Stimulated activated CD4-positive, alpha-beta T cell treated with anti-CD3 and anti-CD28 coated beads, TNF-alpha, amount 100 ng/mL, for 24 hours (primary cell): ENCODE results near the gene MBNL1.
"Not testable (repeated sequence)": the region's sequence is repeated elsewhere in the genome, so short reads cannot be mapped to it uniquely, and the experiment has no call there.

ENCODE experiments used
- DNase-seq, 3 experiments: peaks; one replicate each; pipeline ENCODE4 v3.0.0-alpha.2; 2020; ENCODE audit warnings: low read depth in 3 of 3

The MBNL1 gene

GRCh38 chr3:152318512-152318911 lies 49.8 kb downstream of the MBNL1 start:
- no peak for DNase-seq

- DNase-seq: no peak
These were observed 50.5 kb downstream of the MBNL1 start for GRCh38 chr3:152319256-152319655.

DNA sequence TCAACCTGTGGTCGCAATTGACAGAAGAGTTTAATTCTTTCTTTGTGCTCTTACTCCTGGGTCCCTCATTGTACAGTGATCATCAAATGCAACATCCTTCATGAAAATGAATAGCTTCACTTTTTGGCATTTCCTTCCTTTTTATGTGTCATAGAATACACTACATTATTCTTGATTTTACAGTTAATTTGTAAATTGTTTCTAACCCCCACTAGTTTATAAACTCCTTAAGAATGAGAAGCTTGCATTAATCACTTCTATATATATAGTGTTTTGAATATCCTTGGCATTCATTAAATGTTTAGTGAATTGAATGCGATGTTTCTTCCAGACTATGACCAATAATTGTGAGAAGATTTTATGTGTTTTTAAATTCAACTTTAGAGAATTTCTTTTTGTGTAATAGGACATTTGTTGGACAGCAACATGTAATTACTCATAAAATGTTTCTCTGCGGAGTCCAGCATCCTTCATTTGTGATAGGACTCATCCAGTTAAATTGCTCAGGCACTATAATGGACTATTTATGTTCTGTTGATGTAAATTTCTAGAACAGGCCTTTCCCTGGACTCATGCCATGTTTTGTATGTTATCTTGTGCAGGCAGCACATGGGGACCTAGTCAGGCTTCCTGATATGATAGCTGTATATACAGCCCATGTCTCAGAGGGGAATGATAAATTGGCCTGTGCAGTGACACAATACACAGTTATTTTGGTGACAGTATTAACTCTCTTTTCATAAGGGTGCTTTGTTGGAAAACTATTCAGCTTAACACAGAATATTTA lies 51.3 kb downstream of the MBNL1 start:
- DNase-seq: no peak

- no peak for DNase-seq
These were observed 52.6 kb downstream of the MBNL1 start for GRCh38 chr3:152321200-152321954.

- no peak for DNase-seq
These were observed 53.2 kb downstream of the MBNL1 start for GRCh38 chr3:152321955-152322377.

- no peak for DNase-seq
These were observed 54.0 kb downstream of the MBNL1 start for GRCh38 chr3:152322756-152323155.

GRCh38 chr3:152323834-152324233 lies 55.1 kb downstream of the MBNL1 start:
- DNase-seq: no peak

DNA sequence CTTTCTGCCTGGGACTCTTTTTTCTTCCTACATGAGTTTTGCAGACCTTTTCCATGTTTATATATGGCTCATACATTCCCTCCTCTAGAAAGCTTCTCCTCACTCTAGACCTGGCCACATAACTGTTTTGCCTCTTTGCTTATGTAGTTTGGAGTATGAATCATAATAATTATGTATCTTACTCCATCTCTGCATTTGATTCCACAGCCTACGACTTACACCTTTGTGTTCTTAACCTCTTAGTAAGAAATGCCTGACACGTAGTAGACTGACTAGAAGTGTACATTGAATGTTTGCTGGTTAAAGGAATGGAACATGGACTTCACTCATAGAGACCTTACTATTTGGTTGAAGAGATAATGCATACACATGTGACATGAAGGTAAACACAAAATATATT lies 56.4 kb downstream of the MBNL1 start:
- DNase-seq: no peak

GRCh38 chr3:152327203-152327602 lies 58.5 kb downstream of the MBNL1 start:
- no peak for DNase-seq

DNA sequence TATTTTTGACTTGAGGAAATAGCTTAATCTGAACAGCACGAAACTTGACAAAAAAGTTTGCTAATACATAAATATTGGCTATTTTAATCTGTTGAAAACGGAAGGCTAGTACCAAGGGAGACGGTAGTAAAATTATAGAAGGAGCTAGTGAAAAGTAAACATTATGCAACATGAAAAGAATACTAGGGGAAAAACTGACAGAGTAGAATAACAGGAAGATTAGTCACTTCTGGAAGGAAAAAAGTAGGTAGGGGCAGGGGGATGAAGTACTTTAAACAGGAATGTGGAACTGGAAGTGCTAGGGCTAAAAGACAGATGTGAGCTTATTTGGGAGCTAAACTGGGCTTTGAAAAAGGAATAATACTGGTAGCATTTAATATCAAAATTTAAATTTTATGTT lies 60.1 kb downstream of the MBNL1 start:
- no peak for DNase-seq

DNA sequence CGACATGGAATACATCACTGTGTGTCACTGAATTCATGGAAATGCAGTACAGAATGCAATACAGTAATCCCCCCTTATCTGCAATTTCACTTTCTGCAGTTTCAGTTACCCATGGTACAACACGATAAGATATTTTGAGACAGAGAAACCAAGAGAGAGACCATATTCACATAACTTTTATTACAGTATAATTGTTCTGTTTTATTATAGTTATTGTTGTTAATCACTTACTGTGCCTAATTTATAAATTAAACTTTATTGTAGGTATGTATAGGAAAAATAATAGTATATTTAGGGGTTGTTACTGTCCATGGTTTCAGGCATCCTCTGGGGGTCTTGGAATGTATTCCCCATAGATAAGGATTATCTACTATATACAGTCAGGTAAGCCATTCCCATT lies 61.8 kb downstream of the MBNL1 start:
- DNase-seq: no peak

GRCh38 chr3:152331018-152331541 lies 62.4 kb downstream of the MBNL1 start:
- DNase-seq: peak in 1 of 3 experiments; percentile 13

DNA sequence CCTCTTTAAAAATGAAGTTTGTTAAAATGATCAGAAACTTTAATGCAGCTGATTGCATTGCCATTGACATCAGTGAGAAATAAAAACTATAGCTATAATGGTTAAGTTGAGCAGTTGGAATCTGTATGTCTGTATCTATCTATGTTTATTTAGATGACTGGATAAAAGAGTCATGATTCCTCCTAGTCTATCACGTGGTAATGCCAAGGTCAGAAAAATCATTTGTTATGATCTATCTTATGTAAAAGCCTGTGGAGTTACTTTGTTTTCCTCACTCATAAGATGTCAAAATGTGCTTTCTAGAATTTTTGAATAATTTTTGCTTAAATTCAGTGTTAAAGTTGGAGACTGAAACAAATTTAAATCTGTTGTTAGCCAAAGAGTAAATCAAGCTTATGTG lies 63.3 kb downstream of the MBNL1 start:
- no peak for DNase-seq

- DNase-seq: no peak
These were observed 65.2 kb downstream of the MBNL1 start for GRCh38 chr3:152333928-152334327.

- no peak for DNase-seq
These were observed 66.0 kb downstream of the MBNL1 start for GRCh38 chr3:152334761-152335160.

GRCh38 chr3:152335273-152335672 lies 66.5 kb downstream of the MBNL1 start:
- DNase-seq: no peak

DNA sequence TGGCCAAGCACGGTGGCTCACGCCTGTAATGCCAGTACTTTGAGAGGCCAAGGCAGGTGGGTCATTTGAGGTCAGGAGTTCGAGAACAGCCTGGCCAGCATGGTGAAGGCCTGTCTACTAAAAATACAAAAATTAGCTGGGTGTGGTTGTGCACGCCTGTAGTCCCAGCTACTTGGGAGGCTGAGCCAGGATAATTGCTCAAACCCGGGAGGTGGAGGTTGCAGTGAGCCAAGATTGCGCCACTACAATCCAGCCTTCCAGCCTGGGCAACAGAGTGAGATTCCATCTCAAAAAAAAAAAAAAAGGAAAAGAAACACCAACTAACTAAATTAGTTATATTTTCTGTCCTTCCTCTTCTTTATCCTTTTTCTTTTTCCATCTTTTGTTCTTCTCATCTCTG lies 68.6 kb downstream of the MBNL1 start:
- not testable (repeated sequence) for DNase-seq

DNA sequence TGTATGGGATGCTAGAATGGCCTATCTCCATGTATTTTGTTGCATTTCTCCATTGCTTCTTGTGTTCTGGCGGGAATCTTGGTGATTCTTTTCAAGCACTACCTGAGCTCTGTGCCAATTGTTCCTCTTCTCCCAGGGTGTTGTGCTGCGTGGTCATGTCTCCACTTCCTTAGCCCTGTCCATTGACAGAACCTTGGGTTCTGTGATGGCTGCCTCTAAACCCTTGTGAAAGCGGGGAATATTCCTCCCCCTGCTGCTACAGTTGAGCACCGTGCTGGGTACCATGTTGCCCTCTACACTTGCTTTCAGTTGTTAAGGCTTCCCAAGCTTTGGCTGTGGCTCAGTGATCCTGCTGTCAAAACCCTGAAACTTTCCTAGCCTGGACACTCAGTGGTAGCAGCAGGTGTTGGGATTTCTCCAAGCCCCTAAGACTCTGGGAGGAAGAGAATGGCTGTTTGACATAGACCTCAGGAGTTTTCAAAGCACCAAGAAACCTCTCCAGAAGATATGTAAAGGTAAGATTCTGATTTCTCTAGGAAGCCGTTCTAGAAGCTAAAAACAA lies 69.5 kb downstream of the MBNL1 start:
- no peak for DNase-seq

DNA sequence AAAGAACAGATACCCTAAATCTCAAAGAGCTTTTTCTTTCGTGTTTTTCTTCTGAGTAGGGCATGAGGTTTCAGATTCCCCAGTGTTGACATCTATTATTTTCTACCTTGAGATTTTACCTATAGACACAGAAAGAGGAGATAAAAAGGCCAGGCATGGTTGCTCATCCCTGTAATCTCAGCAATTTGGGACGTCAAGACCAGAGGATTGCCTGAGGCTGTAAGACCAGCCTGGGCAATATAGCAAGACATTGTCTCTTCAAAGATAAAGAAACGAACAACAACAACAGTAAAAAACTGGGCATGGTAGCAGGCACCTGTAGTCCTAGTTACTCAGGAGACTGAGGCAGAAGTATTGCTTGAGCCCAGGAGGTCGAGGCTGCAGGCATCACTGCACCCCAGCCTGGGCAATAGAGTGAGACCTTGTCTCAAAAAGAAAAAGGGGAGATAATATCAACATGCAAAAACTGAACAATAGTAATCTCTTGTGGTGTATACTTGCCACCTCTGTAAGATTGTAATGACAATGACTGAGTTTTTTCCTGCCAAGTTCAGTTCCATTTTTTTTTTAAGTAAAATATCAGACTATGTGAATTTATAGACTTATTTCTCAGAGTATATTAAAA lies 71.3 kb downstream of the MBNL1 start:
- DNase-seq: no peak

DNA sequence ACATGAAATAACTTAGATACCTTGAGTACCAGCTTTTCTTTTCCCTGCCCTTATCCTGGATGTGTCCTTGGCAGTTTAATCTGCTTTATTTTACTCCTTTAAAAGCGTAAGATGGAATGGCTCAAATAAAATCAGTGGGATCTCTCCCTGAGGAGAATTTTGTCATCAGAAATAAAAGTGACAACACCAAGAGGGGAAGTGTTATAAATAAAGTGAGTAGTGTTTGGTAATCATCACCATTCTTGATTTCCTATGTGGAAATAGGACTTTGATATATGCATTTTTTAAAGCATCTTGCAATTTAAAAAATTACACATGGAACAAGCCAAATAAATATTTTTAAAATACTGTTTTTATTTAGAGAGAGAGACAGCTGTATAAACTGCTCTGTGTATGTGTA lies 76.5 kb downstream of the MBNL1 start:
- DNase-seq: no peak

DNA sequence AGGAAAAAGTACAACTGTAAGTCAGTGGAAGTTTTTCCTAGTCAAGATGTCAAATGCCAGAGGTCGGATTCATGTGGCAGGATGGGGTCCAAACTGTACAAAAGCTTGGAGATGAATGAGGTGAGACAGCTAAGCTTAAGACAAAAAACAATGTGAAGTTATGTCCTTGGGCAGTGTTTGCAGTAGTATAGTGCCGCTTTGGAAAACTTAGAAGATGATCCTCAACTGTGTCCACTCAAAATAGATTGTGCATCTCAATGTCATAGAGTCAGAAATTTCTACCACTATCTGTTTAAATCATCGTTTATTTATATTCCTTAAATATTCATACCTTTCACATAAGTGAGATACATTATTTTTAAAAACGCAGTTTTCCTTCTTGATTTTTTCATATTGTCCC lies 77.3 kb downstream of the MBNL1 start:
- no peak for DNase-seq

DNA sequence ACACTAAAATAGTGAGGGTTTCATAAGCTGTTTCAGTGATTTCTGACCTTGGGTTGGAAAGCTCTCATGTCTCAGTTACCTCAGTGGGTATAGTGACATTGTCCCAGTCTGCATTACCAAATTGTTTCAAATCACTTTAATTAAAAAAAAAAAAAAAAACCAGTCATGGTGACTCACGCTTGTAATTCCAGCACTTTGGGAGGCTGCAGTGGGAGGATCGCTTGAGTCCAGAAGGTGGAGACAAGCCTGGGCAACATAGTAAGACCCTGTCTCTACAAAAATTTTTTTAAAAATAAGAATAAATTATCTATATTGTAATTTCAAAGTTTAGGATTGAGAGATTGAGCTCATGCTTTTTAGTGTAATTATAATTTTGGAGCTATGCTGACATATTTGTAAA lies 78.0 kb downstream of the MBNL1 start:
- DNase-seq: no peak
